Ishikawa (cell line): Measurements from ENCODE around the gene ZNF688.

ENCODE experiments used
- CEBPB ChIP-seq: IDR thresholded peaks from 2 replicates; pipeline ENCODE4 v1.6.1; 2012
- CREB1 ChIP-seq: IDR thresholded peaks from 2 replicates; pipeline ENCODE4 v1.6.1; 2012; ENCODE audit warnings: low read depth
- EGR1 ChIP-seq: IDR thresholded peaks from 2 replicates; pipeline ENCODE4 v1.6.1; 2012
- EP300 ChIP-seq: IDR thresholded peaks from 2 replicates; pipeline ENCODE4 v1.6.1; 2012; ENCODE audit warnings: borderline replicate concordance
- FOXM1 ChIP-seq: IDR thresholded peaks from 2 replicates; pipeline ENCODE4 v1.6.1; 2012; ENCODE audit warnings: low read depth, borderline replicate concordance
- MAX ChIP-seq: IDR thresholded peaks from 2 replicates; pipeline ENCODE4 v1.6.1; 2012
- NFIC ChIP-seq: IDR thresholded peaks from 2 replicates; pipeline ENCODE4 v1.6.1; 2012
- RAD21 ChIP-seq: IDR thresholded peaks from 2 replicates; pipeline ENCODE4 v1.6.1; 2012; ENCODE audit warnings: low read depth
- REST ChIP-seq: IDR thresholded peaks from 2 replicates; pipeline ENCODE4 v1.6.1; 2012; ENCODE audit warnings: low read depth, mild to moderate bottlenecking
- TAF1 ChIP-seq: IDR thresholded peaks from 2 replicates; pipeline ENCODE4 v1.6.1; 2012; ENCODE audit warnings: low read depth, mild to moderate bottlenecking
- TCF12 ChIP-seq: IDR thresholded peaks from 2 replicates; pipeline ENCODE4 v1.6.1; 2012; ENCODE audit warnings: low read depth
- TEAD4 ChIP-seq: IDR thresholded peaks from 2 replicates; pipeline ENCODE4 v1.6.1; 2012
- USF1 ChIP-seq: IDR thresholded peaks from 2 replicates; pipeline ENCODE4 v1.6.1; 2012
- YY1 ChIP-seq: IDR thresholded peaks from 2 replicates; pipeline ENCODE4 v1.6.1; 2012; ENCODE audit warnings: low read depth
- ZBTB7A ChIP-seq: IDR thresholded peaks from 2 replicates; pipeline ENCODE4 v1.6.1; 2012; ENCODE audit warnings: low read depth

ZNF688 gene

GRCh38 chr16:30615358-30616091 is 44.0 kb upstream of the ZNF688 start:
- TF ChIP-seq RAD21 (peak; percentile 68), CREB1 (no peak)

GRCh38 chr16:30609926-30610839 is 38.7 kb upstream of the ZNF688 start, which contains the start of gene ZNF689:
ZNF689 (minus strand) TSS chr16:30610389; CDS start chr16:30610041, 348 bp downstream.
- peak; percentile 57; the same call in 1 of the 2 replicates for TF ChIP-seq MAX
- no peak for TF ChIP-seq ZBTB7A
- peak; percentile 75 for TF ChIP-seq EGR1
- TF ChIP-seq REST = no peak
- TF ChIP-seq TAF1 = peak; percentile 94
- no peak; the same call in 1 of the 2 replicates for TF ChIP-seq TCF12
- TF ChIP-seq EP300 = no peak
- no peak for TF ChIP-seq CEBPB
- TF ChIP-seq USF1 = no peak
- peak; percentile 45; the same call in 1 of the 2 replicates for TF ChIP-seq FOXM1
- no peak for TF ChIP-seq CREB1
- no peak for TF ChIP-seq NFIC
- TF ChIP-seq YY1 = peak; percentile 99
- no peak for TF ChIP-seq RAD21
- TF ChIP-seq TEAD4 = no peak

GRCh38 chr16:30609002-30609925 is 37.8 kb upstream of the ZNF688 start:
- TF ChIP-seq YY1 = no peak
- no peak; the same call in 1 of the 2 replicates for TF ChIP-seq ZBTB7A
- 0 out of 2 replicates have a peak, but pooled peaks have one; percentile 7 for TF ChIP-seq EP300
- 0 out of 2 replicates have a peak, but pooled peaks have one; percentile 15 for TF ChIP-seq NFIC
- TF ChIP-seq MAX = peak; percentile 1; the same call in 1 of the 2 replicates

- TF ChIP-seq TAF1 = no peak
- no peak for TF ChIP-seq REST
- no peak for TF ChIP-seq CREB1
- no peak for TF ChIP-seq YY1
- TF ChIP-seq CEBPB = no peak
- TF ChIP-seq MAX = no peak
- TF ChIP-seq ZBTB7A = no peak
- TF ChIP-seq TEAD4 = no peak
- TF ChIP-seq NFIC = no peak
- TF ChIP-seq USF1 = no peak
- no peak for TF ChIP-seq TCF12
- TF ChIP-seq EGR1 = no peak
- no peak for TF ChIP-seq EP300
- no peak for TF ChIP-seq RAD21
- no peak for TF ChIP-seq FOXM1
These were observed 34.5 kb upstream of the ZNF688 start for GRCh38 chr16:30606004-30606403.
